ENCODE results near the gene MORC3. TPM values are rescaled to one million over a fixed set of nuclear protein-coding genes. Genes with fewer than 3 reads are reported as not detected.
"Not testable (repeated sequence)": the region's sequence is repeated elsewhere in the genome, so short reads cannot be mapped to it uniquely, and the experiment has no call there.

Gene MORC3, protein sequence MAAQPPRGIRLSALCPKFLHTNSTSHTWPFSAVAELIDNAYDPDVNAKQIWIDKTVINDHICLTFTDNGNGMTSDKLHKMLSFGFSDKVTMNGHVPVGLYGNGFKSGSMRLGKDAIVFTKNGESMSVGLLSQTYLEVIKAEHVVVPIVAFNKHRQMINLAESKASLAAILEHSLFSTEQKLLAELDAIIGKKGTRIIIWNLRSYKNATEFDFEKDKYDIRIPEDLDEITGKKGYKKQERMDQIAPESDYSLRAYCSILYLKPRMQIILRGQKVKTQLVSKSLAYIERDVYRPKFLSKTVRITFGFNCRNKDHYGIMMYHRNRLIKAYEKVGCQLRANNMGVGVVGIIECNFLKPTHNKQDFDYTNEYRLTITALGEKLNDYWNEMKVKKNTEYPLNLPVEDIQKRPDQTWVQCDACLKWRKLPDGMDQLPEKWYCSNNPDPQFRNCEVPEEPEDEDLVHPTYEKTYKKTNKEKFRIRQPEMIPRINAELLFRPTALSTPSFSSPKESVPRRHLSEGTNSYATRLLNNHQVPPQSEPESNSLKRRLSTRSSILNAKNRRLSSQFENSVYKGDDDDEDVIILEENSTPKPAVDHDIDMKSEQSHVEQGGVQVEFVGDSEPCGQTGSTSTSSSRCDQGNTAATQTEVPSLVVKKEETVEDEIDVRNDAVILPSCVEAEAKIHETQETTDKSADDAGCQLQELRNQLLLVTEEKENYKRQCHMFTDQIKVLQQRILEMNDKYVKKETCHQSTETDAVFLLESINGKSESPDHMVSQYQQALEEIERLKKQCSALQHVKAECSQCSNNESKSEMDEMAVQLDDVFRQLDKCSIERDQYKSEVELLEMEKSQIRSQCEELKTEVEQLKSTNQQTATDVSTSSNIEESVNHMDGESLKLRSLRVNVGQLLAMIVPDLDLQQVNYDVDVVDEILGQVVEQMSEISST
- total RNA-seq = 10 to 100 TPM; 23.0 to 90.3 TPM
- 10 to 100 TPM; 13.0 to 16.0 TPM for polyA plus RNA-seq
- long read RNA-seq, donor 1, full-length matches to known transcripts = 5 of 15 reads
- long read RNA-seq, donor 1, partial matches to known transcripts = 10 of 15 reads
- long read RNA-seq, donor 1, other reads (novel, unspliced or antisense) = 0 of 15 reads
- long read RNA-seq, donor 2 = 0 reads
- long read RNA-seq, donor 3 = 0 reads
- long read RNA-seq, donor 4, partial matches to known transcripts = 0 of 1 reads
- long read RNA-seq, donor 4, other reads (novel, unspliced or antisense) = 0 of 1 reads
- long read RNA-seq, donor 5, full-length matches to known transcripts = 5 of 5 reads
- long read RNA-seq, donor 5, partial matches to known transcripts = 0 of 5 reads
- long read RNA-seq, donor 5, other reads (novel, unspliced or antisense) = 0 of 5 reads

DNA sequence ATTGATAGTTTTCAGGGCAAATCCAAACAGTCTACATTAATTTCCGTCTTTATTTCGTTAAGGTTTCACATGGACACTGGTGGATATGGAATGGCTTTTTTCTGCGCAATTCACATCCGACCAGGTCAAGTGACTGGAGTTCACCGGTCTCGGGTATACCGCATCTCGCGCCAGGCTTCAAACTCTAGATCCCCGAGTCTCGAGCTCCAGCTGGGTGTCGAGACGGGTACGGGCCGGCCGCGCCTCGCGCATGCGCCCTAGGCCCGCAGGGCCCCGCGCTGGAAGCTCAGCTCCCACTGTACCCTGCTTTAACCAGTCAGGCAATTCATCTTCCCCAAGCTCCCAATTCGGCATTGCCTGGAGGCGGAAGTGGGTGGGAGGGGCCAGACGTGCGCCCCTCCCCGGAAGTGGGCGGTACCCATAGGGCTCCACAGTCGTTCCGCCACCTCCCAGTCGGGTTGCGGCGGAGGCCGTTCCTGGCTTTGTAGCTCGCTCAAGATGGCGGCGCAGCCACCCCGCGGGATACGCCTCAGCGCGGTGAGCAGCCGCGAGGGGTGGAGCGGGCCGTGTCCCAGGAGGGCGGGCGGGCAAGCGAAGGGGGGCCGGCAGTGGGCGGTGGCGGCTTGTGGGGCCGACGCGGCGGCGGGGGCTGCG is at the start of gene MORC3:
Gene MORC3 (plus strand): TSS at position 431 of the 654 bp plus-strand sequence. CDS start 68 bp downstream, at position 499.
- peaks cover 0 to 13% (median 8%) of the 10 kb centered on the region in 5 donors for H3K4me1 ChIP-seq (ENCODE audit: control insufficient read depth in 5 of 5, insufficient read depth in 5 of 5, low read length in 5 of 5)
- DNase-seq = peak; percentile 99 to 100 (median 99)
- peak within 1 kb of the TSS; percentile 35 to 86 for H3K9ac ChIP-seq (ENCODE audit: insufficient read depth in 1 of 2, low read length in 2 of 2)
- peak within 1 kb of the TSS; percentile 92 to 95 for H3K27ac ChIP-seq (ENCODE audit: low read depth in 1 of 2, low read length in 1 of 2)
- WGBS, 2 donors = 0 to 1% methylated on average over 40 to 59 of the region's 59 CpGs
- peaks cover 0 to 2% (median 0%) of the 10 kb centered on the region in 4 donors for H3K9me3 ChIP-seq (ENCODE audit: control insufficient read depth in 4 of 4, insufficient read depth in 3 of 4, low read length in 3 of 4)
- peak within 1 kb of the TSS; percentile 70 for H3K4me3 ChIP-seq
- peaks cover 0 to 5% (median under 1%) of the 10 kb centered on the region in 4 donors for H3K36me3 ChIP-seq (ENCODE audit: control insufficient read depth in 4 of 4, insufficient read depth in 4 of 4, low read length in 4 of 4)
- ATAC-seq (ENCODE audit: insufficient read depth, low FRiP score) = peak; percentile 98
- H3K27me3 ChIP-seq (ENCODE audit: control insufficient read depth in 3 of 3, insufficient read depth in 3 of 3, low read length in 2 of 3) = no peaks in the 10 kb centered on the region
- TF ChIP-seq, protein P1, sequence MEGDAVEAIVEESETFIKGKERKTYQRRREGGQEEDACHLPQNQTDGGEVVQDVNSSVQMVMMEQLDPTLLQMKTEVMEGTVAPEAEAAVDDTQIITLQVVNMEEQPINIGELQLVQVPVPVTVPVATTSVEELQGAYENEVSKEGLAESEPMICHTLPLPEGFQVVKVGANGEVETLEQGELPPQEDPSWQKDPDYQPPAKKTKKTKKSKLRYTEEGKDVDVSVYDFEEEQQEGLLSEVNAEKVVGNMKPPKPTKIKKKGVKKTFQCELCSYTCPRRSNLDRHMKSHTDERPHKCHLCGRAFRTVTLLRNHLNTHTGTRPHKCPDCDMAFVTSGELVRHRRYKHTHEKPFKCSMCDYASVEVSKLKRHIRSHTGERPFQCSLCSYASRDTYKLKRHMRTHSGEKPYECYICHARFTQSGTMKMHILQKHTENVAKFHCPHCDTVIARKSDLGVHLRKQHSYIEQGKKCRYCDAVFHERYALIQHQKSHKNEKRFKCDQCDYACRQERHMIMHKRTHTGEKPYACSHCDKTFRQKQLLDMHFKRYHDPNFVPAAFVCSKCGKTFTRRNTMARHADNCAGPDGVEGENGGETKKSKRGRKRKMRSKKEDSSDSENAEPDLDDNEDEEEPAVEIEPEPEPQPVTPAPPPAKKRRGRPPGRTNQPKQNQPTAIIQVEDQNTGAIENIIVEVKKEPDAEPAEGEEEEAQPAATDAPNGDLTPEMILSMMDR (IDR thresholded peaks at IDR 0.05; ENCODE audit: control extremely low read depth, extremely low read depth) = no peak

DNA sequence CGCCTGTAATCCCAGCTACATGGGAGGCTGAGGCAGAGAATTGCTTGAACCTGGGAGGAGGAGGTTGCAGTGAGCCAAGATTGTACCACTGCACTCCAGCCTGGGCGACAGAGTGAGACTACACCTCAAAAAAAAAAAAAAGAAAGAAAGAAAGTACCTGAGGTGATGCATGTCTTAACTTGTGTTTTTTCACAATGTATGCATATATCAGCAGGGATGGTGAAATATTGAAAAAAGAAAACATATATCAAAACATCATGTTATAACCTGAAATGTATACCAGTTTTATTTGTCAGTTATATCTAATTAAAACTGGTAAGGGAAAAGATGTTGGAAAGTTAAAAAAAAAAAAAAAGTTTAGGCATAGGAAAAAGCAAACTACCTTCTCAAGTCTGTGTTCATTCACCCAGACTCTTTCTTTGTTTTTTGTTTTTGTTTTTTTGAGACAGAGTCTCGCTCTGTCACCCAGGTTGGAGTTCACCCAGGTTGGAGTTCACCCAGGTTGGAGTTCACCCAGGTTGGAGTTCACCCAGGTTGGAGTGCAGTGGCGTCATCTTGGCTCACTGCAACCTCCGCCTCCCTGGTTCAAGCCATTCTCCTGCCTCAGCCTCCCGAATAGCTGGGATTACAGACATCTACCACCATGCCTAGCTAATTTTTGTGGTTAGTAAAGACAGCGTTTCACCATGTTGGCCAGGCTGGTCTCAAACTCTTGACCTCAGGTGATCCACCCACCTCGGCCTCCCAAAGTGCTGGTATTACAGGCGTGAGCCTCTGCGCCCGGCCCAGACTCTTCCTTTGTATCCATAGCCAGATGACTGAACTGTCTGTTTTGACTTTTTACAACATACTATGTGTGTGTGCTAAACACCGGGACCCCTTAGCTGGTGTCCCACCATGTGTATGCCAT is 49.0 kb upstream of the MORC3 start:
- peaks cover 0 to 11% (median 0%) of the 10 kb centered on the region in 4 donors for H3K36me3 ChIP-seq (ENCODE audit: control insufficient read depth in 4 of 4, insufficient read depth in 4 of 4, low read length in 4 of 4)
- H3K27me3 ChIP-seq (ENCODE audit: control insufficient read depth in 3 of 3, insufficient read depth in 3 of 3, low read length in 2 of 3); H3K4me3 ChIP-seq; H3K9ac ChIP-seq (ENCODE audit: insufficient read depth in 1 of 2, low read length in 2 of 2); ATAC-seq (ENCODE audit: insufficient read depth, low FRiP score); H3K4me1 ChIP-seq (ENCODE audit: control insufficient read depth in 5 of 5, insufficient read depth in 5 of 5, low read length in 5 of 5); H3K27ac ChIP-seq (ENCODE audit: low read depth in 1 of 2, low read length in 1 of 2); H3K9me3 ChIP-seq (ENCODE audit: control insufficient read depth in 4 of 4, insufficient read depth in 3 of 4, low read length in 3 of 4); DNase-seq: not testable (repeated sequence)
- 96 to 97% methylated on average over 12 of the region's 12 CpGs for WGBS, 2 donors

DNA sequence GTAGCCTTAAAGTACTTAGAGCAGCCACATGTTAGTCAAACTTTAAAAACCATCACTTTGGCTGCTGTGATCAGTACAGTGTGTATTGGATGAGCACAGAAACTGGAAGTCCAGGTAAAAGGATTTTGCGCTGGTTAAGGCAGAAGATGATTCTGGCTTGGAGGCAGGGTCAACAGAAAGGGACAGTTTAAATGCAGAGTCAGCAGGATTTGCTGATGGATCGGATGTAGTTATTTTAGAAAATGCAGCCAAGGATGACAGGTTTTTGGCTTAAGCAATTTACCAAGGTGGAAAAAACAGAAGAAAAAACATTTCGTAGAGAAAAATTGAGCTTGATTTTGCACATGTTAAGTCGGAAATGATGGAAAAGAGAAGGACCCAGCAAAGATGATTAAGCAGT is 45.9 kb upstream of the MORC3 start:
- Histone ChIP-seq H3K36me3 (ENCODE audit: control insufficient read depth in 4 of 4, insufficient read depth in 4 of 4, low read length in 4 of 4) (peaks cover 0 to 19% (median 4%) of the 10 kb centered on the region in 4 donors), H3K27ac (ENCODE audit: low read depth in 1 of 2, low read length in 1 of 2) (no peak overlapping the region), H3K4me1 (ENCODE audit: control insufficient read depth in 5 of 5, insufficient read depth in 5 of 5, low read length in 5 of 5) (no peaks in the 10 kb centered on the region), H3K4me3 (no peak overlapping the region), H3K9ac (ENCODE audit: insufficient read depth in 1 of 2, low read length in 2 of 2) (no peak overlapping the region), H3K27me3 (ENCODE audit: control insufficient read depth in 3 of 3, insufficient read depth in 3 of 3, low read length in 2 of 3) (no peaks in the 10 kb centered on the region), H3K9me3 (ENCODE audit: control insufficient read depth in 4 of 4, insufficient read depth in 3 of 4, low read length in 3 of 4) (no peaks in the 10 kb centered on the region)
- no peak for ATAC-seq (ENCODE audit: insufficient read depth, low FRiP score)
- 71 to 87% methylated on average over 4 of the region's 4 CpGs for WGBS, 2 donors
- DNase-seq = no peak
- TF ChIP-seq, protein P1 (IDR thresholded peaks at IDR 0.05; ENCODE audit: control extremely low read depth, extremely low read depth) = no peak

All from lung (tissue), 16 donors.